HCT116 (cell line): ENCODE measurements around the gene AGAP1.

ENCODE experiments used
- EGR1 ChIP-seq: IDR thresholded peaks from 2 replicates; pipeline ENCODE4 v1.6.1; 2012; ENCODE audit warnings: low read depth
- EZH2 ChIP-seq: fragments of 200-600 bp; sonication (generic); IDR thresholded peaks from 2 replicates; pipeline ENCODE4 v1.6.1; 2017; ENCODE audit warnings: antibody characterized with exemption, mixed run types
- EZH2phosphoT487 ChIP-seq: fragments of 200-600 bp; IDR thresholded peaks from 2 replicates; pipeline ENCODE4 v1.6.1; 2018; ENCODE audit warnings: antibody characterized with exemption, borderline replicate concordance
- JUND ChIP-seq: IDR thresholded peaks from 2 replicates; pipeline ENCODE4 v1.6.1; 2012
- POLR2A ChIP-seq: IDR thresholded peaks from 2 replicates; pipeline ENCODE4 v1.7.0; 2011; ENCODE audit warnings: borderline replicate concordance; ENCODE audit not compliant: insufficient read depth, insufficient read length; ENCODE audit errors: extremely low read depth
- POLR2AphosphoS5 ChIP-seq: IDR thresholded peaks from 2 replicates; pipeline ENCODE4 v1.6.1; 2011; ENCODE audit warnings: mild to moderate bottlenecking, low read depth, low read length, moderate library complexity
- SIN3A ChIP-seq: IDR thresholded peaks from 2 replicates; pipeline ENCODE4 v1.6.1; 2012; ENCODE audit warnings: low read depth
- SRF ChIP-seq: IDR thresholded peaks from 2 replicates; pipeline ENCODE4 v1.6.1; 2012; ENCODE audit warnings: low read depth
- YY1 ChIP-seq: IDR thresholded peaks from 2 replicates; pipeline ENCODE4 v1.6.1; 2011; ENCODE audit warnings: low read length, low read depth, moderate library complexity, mild to moderate bottlenecking; ENCODE audit not compliant: insufficient replicate concordance; ENCODE audit errors: extremely low read depth
- ZNF274 ChIP-seq: fragments of 200-500 bp; sonication (Bioruptor generic); IDR thresholded peaks from 2 replicates; pipeline ENCODE4 v1.6.1; 2014; ENCODE audit warnings: mild to moderate bottlenecking, low read depth, low read length, inconsistent platforms
- TF ChIP-seq, protein P1 (sequence below), 3 experiments: fragments of 200-600 bp in 1 of 3; sonication (generic) in 1 of 3; IDR thresholded peaks in 2 of 3; conservative IDR thresholded peaks in 1 of 3; 2 replicates each; pipeline ENCODE4 v1.5.1; 2012 to 2017; ENCODE audit warnings: low read depth in 2 of 3, low read length in 2 of 3, antibody characterized with exemption in 1 of 3, borderline replicate concordance in 1 of 3, control low read depth in 1 of 3, mild to moderate bottlenecking in 1 of 3, mixed read lengths in 1 of 3, mixed run types in 1 of 3, moderate library complexity in 1 of 3; ENCODE audit not compliant: insufficient read depth in 1 of 3
- TF ChIP-seq, protein P2 (sequence below): IDR thresholded peaks from 2 replicates; pipeline ENCODE4 v1.6.1; 2011; ENCODE audit warnings: mild to moderate bottlenecking, low read length, moderate library complexity; ENCODE audit not compliant: insufficient replicate concordance; ENCODE audit errors: extremely low read depth
- TF ChIP-seq, protein P3 (sequence below): IDR thresholded peaks from 2 replicates; pipeline ENCODE4 v1.6.1; 2012; ENCODE audit warnings: low read depth
- TF ChIP-seq, protein P4 (sequence below): IDR thresholded peaks from 2 replicates; pipeline ENCODE4 v1.6.1; 2012

DNA sequence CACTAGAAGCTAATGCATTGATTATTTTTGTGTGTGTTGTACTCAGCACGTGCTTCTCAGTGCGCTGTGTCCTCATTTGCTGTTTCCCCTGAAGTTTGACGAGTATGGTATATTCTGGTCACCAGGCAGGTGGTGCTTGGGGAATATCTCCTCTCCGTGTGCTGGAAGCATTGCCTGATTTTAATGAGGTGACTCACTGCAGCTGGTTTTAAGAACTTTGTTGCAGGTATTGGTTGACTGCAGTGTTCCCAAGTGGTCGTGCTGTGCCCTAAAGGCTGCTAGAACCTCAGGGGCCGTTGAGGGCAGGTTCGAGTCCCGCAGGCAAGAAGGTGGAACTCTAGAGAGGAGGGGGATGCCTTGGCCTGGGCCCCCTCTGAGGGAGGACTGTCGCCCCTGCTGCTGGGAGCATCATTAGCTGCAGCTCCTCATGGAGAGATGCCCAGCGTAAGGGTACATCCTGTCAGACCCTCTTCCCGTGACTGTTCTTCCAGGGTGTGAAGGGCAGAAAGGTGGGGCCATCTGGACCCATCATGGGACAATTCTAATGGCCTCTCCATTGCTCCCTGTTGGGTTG, 82.6 kb downstream of the AGAP1 start:
- TF ChIP-seq, protein P1, sequence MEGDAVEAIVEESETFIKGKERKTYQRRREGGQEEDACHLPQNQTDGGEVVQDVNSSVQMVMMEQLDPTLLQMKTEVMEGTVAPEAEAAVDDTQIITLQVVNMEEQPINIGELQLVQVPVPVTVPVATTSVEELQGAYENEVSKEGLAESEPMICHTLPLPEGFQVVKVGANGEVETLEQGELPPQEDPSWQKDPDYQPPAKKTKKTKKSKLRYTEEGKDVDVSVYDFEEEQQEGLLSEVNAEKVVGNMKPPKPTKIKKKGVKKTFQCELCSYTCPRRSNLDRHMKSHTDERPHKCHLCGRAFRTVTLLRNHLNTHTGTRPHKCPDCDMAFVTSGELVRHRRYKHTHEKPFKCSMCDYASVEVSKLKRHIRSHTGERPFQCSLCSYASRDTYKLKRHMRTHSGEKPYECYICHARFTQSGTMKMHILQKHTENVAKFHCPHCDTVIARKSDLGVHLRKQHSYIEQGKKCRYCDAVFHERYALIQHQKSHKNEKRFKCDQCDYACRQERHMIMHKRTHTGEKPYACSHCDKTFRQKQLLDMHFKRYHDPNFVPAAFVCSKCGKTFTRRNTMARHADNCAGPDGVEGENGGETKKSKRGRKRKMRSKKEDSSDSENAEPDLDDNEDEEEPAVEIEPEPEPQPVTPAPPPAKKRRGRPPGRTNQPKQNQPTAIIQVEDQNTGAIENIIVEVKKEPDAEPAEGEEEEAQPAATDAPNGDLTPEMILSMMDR (IDR thresholded peaks at IDR 0.05 in 2 of 3, conservative IDR thresholded peaks at IDR 0.05 in 1 of 3; ENCODE audit: borderline replicate concordance in 1 of 3, insufficient read depth in 1 of 3, low read depth in 2 of 3, low read length in 2 of 3) = no peak
- no peak for TF ChIP-seq YY1
- TF ChIP-seq POLR2A = no peak
- TF ChIP-seq JUND = no peak
- no peak for TF ChIP-seq POLR2AphosphoS5
- no peak for TF ChIP-seq EGR1
- no peak for TF ChIP-seq SIN3A
- no peak for TF ChIP-seq EZH2
- TF ChIP-seq, protein P2, sequence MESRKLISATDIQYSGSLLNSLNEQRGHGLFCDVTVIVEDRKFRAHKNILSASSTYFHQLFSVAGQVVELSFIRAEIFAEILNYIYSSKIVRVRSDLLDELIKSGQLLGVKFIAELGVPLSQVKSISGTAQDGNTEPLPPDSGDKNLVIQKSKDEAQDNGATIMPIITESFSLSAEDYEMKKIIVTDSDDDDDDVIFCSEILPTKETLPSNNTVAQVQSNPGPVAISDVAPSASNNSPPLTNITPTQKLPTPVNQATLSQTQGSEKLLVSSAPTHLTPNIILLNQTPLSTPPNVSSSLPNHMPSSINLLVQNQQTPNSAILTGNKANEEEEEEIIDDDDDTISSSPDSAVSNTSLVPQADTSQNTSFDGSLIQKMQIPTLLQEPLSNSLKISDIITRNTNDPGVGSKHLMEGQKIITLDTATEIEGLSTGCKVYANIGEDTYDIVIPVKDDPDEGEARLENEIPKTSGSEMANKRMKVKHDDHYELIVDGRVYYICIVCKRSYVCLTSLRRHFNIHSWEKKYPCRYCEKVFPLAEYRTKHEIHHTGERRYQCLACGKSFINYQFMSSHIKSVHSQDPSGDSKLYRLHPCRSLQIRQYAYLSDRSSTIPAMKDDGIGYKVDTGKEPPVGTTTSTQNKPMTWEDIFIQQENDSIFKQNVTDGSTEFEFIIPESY = no peak
- no peak for TF ChIP-seq EZH2phosphoT487
- TF ChIP-seq, protein P3, sequence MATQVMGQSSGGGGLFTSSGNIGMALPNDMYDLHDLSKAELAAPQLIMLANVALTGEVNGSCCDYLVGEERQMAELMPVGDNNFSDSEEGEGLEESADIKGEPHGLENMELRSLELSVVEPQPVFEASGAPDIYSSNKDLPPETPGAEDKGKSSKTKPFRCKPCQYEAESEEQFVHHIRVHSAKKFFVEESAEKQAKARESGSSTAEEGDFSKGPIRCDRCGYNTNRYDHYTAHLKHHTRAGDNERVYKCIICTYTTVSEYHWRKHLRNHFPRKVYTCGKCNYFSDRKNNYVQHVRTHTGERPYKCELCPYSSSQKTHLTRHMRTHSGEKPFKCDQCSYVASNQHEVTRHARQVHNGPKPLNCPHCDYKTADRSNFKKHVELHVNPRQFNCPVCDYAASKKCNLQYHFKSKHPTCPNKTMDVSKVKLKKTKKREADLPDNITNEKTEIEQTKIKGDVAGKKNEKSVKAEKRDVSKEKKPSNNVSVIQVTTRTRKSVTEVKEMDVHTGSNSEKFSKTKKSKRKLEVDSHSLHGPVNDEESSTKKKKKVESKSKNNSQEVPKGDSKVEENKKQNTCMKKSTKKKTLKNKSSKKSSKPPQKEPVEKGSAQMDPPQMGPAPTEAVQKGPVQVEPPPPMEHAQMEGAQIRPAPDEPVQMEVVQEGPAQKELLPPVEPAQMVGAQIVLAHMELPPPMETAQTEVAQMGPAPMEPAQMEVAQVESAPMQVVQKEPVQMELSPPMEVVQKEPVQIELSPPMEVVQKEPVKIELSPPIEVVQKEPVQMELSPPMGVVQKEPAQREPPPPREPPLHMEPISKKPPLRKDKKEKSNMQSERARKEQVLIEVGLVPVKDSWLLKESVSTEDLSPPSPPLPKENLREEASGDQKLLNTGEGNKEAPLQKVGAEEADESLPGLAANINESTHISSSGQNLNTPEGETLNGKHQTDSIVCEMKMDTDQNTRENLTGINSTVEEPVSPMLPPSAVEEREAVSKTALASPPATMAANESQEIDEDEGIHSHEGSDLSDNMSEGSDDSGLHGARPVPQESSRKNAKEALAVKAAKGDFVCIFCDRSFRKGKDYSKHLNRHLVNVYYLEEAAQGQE = no peak
- no peak for TF ChIP-seq ZNF274
- no peak for TF ChIP-seq SRF
- TF ChIP-seq, protein P4, sequence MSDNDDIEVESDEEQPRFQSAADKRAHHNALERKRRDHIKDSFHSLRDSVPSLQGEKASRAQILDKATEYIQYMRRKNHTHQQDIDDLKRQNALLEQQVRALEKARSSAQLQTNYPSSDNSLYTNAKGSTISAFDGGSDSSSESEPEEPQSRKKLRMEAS = no peak
